SU-DHL-6 (cell line): ENCODE data around the gene SCAPER.

Experiments used
- H2AFZ ChIP-seq: fragments of 200-600 bp; sonication (generic); 2 replicates; pipeline ENCODE4 v1.6.1; 2014; ENCODE audit warnings: low read depth, mild to moderate bottlenecking, moderate library complexity, mixed read lengths, antibody characterized with exemption, low read length; ENCODE audit not compliant: severe bottlenecking
- H3F3A ChIP-seq: fragments of 200-600 bp; shearing (Covaris generic); 2 replicates; pipeline ENCODE4 v1.6.0; 2016; ENCODE audit warnings: antibody characterized with exemption, mild to moderate bottlenecking; ENCODE audit not compliant: insufficient read depth
- H3K27ac ChIP-seq: fragments of 200-600 bp; sonication (generic); 2 replicates; pipeline ENCODE4 v1.5.1; 2016; ENCODE audit warnings: low read depth, mild to moderate bottlenecking, low read length, moderate library complexity, mixed read lengths
- H3K27me3 ChIP-seq: fragments of 200-600 bp; sonication (generic), shearing (Covaris generic); 2 replicates; pipeline ENCODE4 v1.6.0; 2014; ENCODE audit warnings: mild to moderate bottlenecking, low read length
- H3K36me3 ChIP-seq: fragments of 200-600 bp; sonication (generic); 2 replicates; pipeline ENCODE4 v1.6.1; 2014; ENCODE audit warnings: mild to moderate bottlenecking, low read length, mixed read lengths
- H3K4me2 ChIP-seq: fragments of 300-600, 200-600 bp; shearing (Covaris generic), sonication (generic); 2 replicates; pipeline ENCODE4 v1.6.0; 2014; ENCODE audit warnings: low read length, low read depth, mild to moderate bottlenecking; ENCODE audit not compliant: poor library complexity, severe bottlenecking
- H3K4me3 ChIP-seq: fragments of 200-600 bp; sonication (generic); 2 replicates; pipeline ENCODE4 v1.5.1; 2014; ENCODE audit warnings: antibody characterized with exemption, low read length, mild to moderate bottlenecking, mixed read lengths; ENCODE audit not compliant: insufficient read depth, poor library complexity, severe bottlenecking
- H3K79me2 ChIP-seq: fragments of 200-600 bp; sonication (generic); 2 replicates; pipeline ENCODE4 v1.6.1; 2014; ENCODE audit warnings: mild to moderate bottlenecking, low read length, moderate library complexity; ENCODE audit not compliant: insufficient read depth
- H3K9ac ChIP-seq: fragments of 200-600 bp; sonication (generic); 2 replicates; pipeline ENCODE4 v1.7.0; 2014; ENCODE audit warnings: mild to moderate bottlenecking, low read length
- H3K9me2 ChIP-seq: fragments of 200-600 bp; sonication (generic); replicated peaks from 2 replicates; pipeline ENCODE4 v1.6.1; 2014; ENCODE audit warnings: low read length; ENCODE audit not compliant: insufficient read depth
- H3K9me3 ChIP-seq: fragments of 200-600 bp; sonication (generic); 2 replicates; pipeline ENCODE4 v1.6.1; 2014; ENCODE audit warnings: low read length, mixed read lengths; ENCODE audit not compliant: insufficient read depth
- H4K20me1 ChIP-seq: fragments of 200-600 bp; sonication (generic); 2 replicates; pipeline ENCODE4 v1.6.1; 2014; ENCODE audit warnings: low read depth, mild to moderate bottlenecking, antibody characterized with exemption, low read length, moderate library complexity, mixed read lengths
- EZH2phosphoT487 ChIP-seq: fragments of 200-600 bp; sonication (generic), shearing (Covaris generic); conservative IDR thresholded peaks from 2 replicates; pipeline ENCODE4 v1.6.1; 2018; ENCODE audit warnings: mild to moderate bottlenecking, antibody characterized with exemption, low read length, moderate library complexity, mixed read lengths
- TF ChIP-seq, protein P1 (sequence below): fragments of 200-600 bp; sonication (generic); IDR thresholded peaks from one replicate; pipeline ENCODE4 v1.5.1; 2017; ENCODE audit warnings: antibody characterized with exemption, mild to moderate bottlenecking, low read length, moderate library complexity; ENCODE audit not compliant: insufficient read depth, poor library complexity, severe bottlenecking

SCAPER gene

DNA sequence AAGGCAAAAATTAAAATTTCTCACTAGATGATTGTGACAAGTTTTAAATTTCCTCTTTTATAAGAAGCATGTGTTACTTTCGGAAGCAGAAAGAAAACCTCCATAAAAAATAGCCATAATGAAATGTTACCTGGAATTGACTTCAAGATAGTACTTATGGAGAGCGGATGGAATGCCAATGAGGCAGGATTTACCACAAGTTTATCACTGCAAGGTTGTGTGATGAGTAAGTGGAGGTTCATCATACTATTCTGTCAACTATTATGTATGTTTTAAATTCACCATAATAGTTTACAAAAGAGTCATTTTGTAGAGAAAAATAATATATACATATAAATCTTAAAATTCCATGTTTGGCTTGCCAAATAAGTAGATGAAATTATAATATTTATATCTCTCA, 230.3 kb downstream of the SCAPER start:
- H3K4me2 ChIP-seq = no peak overlapping the region
- H3K9me2 ChIP-seq = no peaks in the 10 kb centered on the region
- H3K36me3 ChIP-seq = no peaks in the 10 kb centered on the region
- H3K4me3 ChIP-seq = no peak overlapping the region
- H4K20me1 ChIP-seq = no peaks in the 10 kb centered on the region
- no peaks in the 10 kb centered on the region for H3K9me3 ChIP-seq
- H3K27ac ChIP-seq = no peak overlapping the region
- no peaks in the 10 kb centered on the region for H3F3A ChIP-seq
- H3K79me2 ChIP-seq = no peaks in the 10 kb centered on the region
- no peaks in the 10 kb centered on the region for H3K27me3 ChIP-seq
- H2AFZ ChIP-seq = no peak overlapping the region
- H3K9ac ChIP-seq = no peak overlapping the region
- TF ChIP-seq EZH2phosphoT487 = no peak
- TF ChIP-seq, protein P1, sequence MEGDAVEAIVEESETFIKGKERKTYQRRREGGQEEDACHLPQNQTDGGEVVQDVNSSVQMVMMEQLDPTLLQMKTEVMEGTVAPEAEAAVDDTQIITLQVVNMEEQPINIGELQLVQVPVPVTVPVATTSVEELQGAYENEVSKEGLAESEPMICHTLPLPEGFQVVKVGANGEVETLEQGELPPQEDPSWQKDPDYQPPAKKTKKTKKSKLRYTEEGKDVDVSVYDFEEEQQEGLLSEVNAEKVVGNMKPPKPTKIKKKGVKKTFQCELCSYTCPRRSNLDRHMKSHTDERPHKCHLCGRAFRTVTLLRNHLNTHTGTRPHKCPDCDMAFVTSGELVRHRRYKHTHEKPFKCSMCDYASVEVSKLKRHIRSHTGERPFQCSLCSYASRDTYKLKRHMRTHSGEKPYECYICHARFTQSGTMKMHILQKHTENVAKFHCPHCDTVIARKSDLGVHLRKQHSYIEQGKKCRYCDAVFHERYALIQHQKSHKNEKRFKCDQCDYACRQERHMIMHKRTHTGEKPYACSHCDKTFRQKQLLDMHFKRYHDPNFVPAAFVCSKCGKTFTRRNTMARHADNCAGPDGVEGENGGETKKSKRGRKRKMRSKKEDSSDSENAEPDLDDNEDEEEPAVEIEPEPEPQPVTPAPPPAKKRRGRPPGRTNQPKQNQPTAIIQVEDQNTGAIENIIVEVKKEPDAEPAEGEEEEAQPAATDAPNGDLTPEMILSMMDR = no peak

DNA sequence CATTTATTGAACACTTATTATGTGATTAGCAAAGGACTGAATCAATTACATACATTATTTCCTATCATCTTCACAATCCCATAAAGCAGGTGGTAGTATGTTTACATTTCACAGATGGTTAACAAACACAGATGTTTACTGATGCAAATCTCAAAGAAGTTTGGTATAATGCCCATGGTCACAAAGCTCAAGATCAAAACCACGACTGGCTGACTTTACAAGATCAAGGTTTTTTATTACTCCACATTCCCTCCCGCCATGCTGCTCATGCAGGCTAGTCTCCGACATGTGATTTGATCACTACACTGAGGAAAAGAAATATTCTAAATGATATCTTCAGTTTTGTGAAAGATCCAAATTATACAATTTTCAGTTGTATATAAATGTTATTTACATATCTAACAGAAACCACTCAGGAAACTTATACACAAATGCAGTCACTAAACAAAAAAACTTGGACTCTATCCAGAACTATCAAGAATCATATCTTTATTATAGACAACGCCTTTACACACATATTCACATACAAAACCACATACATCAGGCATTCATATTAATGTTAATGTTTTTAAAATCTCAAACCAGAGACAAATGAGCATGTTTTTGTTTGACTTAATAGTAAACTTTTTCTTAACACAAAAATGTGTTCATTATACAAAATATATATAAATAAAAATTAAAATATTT, 235.5 kb downstream of the SCAPER start:
- Histone ChIP-seq H3F3A (no peaks in the 10 kb centered on the region), H3K4me3 (no peak overlapping the region), H3K27ac (no peak overlapping the region), H3K4me2 (no peak overlapping the region), H3K9me2 (no peaks in the 10 kb centered on the region), H2AFZ (no peak overlapping the region), H3K27me3 (no peaks in the 10 kb centered on the region), H3K36me3 (no peaks in the 10 kb centered on the region), H3K9ac (no peak overlapping the region), H4K20me1 (no peaks in the 10 kb centered on the region), H3K79me2 (no peaks in the 10 kb centered on the region), H3K9me3 (no peaks in the 10 kb centered on the region)
- TF ChIP-seq EZH2phosphoT487 = no peak
- TF ChIP-seq, protein P1 = no peak

DNA sequence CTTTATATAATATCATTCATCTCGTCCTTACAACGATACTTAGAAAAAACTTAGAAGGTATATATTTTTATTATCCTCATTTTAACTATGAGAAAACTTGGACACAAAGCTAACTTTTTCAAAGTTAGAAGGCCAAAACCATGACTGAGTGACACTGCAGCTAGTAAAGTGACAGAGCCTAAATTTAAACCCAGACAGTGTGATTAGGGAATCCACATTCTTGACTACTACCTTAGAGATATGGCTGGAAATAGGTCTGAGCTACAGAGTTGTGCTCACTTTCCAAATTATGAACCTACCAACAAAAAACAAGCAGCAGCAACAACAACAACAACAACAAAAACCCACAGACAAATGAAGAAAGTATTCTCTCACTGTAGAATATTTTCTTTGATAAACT, 236.2 kb downstream of the SCAPER start:
- no peak overlapping the region for H3K9ac ChIP-seq
- H2AFZ ChIP-seq = no peak overlapping the region
- H3K79me2 ChIP-seq = no peaks in the 10 kb centered on the region
- no peak overlapping the region for H3K4me3 ChIP-seq
- H3F3A ChIP-seq = no peaks in the 10 kb centered on the region
- no peaks in the 10 kb centered on the region for H3K9me3 ChIP-seq
- H3K9me2 ChIP-seq = no peaks in the 10 kb centered on the region
- H3K4me2 ChIP-seq = no peak overlapping the region
- H3K36me3 ChIP-seq = no peaks in the 10 kb centered on the region
- TF ChIP-seq EZH2phosphoT487 = no peak
- TF ChIP-seq, protein P1 = no peak
- no peak overlapping the region for H3K27ac ChIP-seq
- H3K27me3 ChIP-seq = no peaks in the 10 kb centered on the region
- H4K20me1 ChIP-seq = no peaks in the 10 kb centered on the region
